HG02610 (cell line): ENCODE data around the gene ACTN4.
A peak's percentile ranks its signal among the peaks of the same experiment; 100 is the strongest.

Experiments
- ATAC-seq: cut with Tn5 transposase; IDR thresholded peaks from one replicate; pipeline ENCODE4 v1.9.1; 2021; ENCODE audit warnings: mild to moderate bottlenecking, moderate library complexity; ENCODE audit not compliant: unreplicated experiment

Gene ACTN4

GRCh38 chr19:38676878-38677646 is 29.6 kb downstream of the ACTN4 start:
- no peak for ATAC-seq

- no peak for ATAC-seq
Observed at GRCh38 chr19:38678217-38678890, 30.9 kb downstream of the ACTN4 start.

GRCh38 chr19:38678891-38679494 is 31.5 kb downstream of the ACTN4 start:
- ATAC-seq: no peak

- no peak for ATAC-seq
Observed at GRCh38 chr19:38679839-38680238, 32.4 kb downstream of the ACTN4 start.

- ATAC-seq: no peak
Observed at GRCh38 chr19:38682195-38682867, 34.9 kb downstream of the ACTN4 start.

- ATAC-seq: no peak
Observed at GRCh38 chr19:38682872-38683392, 35.5 kb downstream of the ACTN4 start.

GRCh38 chr19:38683393-38684077 is 36.1 kb downstream of the ACTN4 start:
- no peak for ATAC-seq

GRCh38 chr19:38684078-38684861 is 36.8 kb downstream of the ACTN4 start:
- ATAC-seq: no peak

- ATAC-seq: no peak
Observed at GRCh38 chr19:38684862-38685665, 37.6 kb downstream of the ACTN4 start.

- peak; percentile 3 for ATAC-seq
Observed at GRCh38 chr19:38685666-38686529, 38.4 kb downstream of the ACTN4 start.

GRCh38 chr19:38686530-38686888 is 39.1 kb downstream of the ACTN4 start:
- ATAC-seq: peak; percentile 66

GRCh38 chr19:38687837-38688378 is 40.5 kb downstream of the ACTN4 start:
- no peak for ATAC-seq

- no peak for ATAC-seq
Observed at GRCh38 chr19:38690146-38690545, 42.7 kb downstream of the ACTN4 start.

GRCh38 chr19:38690832-38691231 is 43.4 kb downstream of the ACTN4 start:
- no peak for ATAC-seq

- ATAC-seq: no peak
Observed at GRCh38 chr19:38691938-38692457, 44.5 kb downstream of the ACTN4 start.

GRCh38 chr19:38692458-38693379 is 45.3 kb downstream of the ACTN4 start:
- no peak for ATAC-seq
